Body of pancreas (tissue), 4 donors: ENCODE results near the gene ANKRD33.

ENCODE experiments used
- POLR2A ChIP-seq, 3 donors: fragments of 450-650 bp; IDR thresholded peaks; one replicate each; pipeline ENCODE4 v1.6.1; 2016; ENCODE audit warnings: antibody characterized with exemption in 3 of 3, mild to moderate bottlenecking in 2 of 3
- TF ChIP-seq, protein P1 (sequence below), 7 experiments: fragments of 450-650 bp in 4 of 7; fragments of 200-600 bp in 3 of 7; sonication (generic) in 3 of 7; IDR thresholded peaks; one replicate each; pipeline ENCODE4 v1.5.1; 2016 to 2019; ENCODE audit warnings: antibody characterized with exemption in 7 of 7

DNA sequence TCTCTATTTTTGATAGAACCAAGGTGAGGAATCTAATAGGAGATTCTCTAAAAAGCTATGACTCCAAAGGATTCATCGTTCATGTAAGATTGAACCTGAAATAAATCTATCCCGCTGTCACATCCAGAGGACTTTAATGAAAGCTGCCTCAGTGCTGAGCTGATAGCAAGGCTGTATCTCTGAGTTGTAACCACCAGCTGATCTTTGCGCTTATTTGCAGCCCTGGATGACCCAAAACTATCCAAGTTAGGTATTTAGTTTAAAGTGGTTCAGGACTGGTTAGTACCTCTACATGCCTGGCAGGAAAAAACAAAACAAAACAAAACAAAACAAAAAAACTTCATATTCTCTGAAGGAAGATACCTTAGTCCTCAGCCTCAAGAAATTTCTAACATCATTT is 8.8 kb upstream of the ANKRD33 start:
- TF ChIP-seq, protein P1, sequence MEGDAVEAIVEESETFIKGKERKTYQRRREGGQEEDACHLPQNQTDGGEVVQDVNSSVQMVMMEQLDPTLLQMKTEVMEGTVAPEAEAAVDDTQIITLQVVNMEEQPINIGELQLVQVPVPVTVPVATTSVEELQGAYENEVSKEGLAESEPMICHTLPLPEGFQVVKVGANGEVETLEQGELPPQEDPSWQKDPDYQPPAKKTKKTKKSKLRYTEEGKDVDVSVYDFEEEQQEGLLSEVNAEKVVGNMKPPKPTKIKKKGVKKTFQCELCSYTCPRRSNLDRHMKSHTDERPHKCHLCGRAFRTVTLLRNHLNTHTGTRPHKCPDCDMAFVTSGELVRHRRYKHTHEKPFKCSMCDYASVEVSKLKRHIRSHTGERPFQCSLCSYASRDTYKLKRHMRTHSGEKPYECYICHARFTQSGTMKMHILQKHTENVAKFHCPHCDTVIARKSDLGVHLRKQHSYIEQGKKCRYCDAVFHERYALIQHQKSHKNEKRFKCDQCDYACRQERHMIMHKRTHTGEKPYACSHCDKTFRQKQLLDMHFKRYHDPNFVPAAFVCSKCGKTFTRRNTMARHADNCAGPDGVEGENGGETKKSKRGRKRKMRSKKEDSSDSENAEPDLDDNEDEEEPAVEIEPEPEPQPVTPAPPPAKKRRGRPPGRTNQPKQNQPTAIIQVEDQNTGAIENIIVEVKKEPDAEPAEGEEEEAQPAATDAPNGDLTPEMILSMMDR (IDR thresholded peaks at IDR 0.05) = no peak
- no peak for TF ChIP-seq POLR2A (IDR thresholded peaks at IDR 0.05)
